Limb (tissue), 2 donors: ENCODE results near the gene RBBP7.

Experiments
- DNase-seq, 2 donors: peaks; one replicate each; pipeline ENCODE4 v3.0.0-alpha.2; 2016; ENCODE audit errors: extremely low spot score in 2 of 2

Gene RBBP7

DNA sequence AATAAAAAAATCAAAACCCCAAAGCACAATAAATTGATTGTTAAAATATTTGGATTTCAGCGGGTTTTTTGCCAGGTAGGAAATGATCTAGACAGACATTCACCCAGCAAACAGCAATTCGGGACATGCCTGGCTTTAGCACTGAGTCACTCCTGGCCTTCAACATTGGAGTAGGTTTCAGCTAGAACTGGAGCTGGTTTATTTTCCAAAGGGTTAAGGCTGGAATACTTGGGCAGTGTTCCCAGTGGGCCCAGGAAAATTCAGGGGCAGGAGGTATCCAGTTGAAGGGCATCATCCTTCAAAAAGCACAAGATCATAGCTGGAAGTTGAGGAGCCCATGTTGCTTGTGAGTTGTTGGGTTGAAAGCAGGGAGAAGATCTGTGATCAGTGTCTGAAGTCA lies 42.9 kb downstream of the RBBP7 start:
- no peak for DNase-seq

GRCh38 chrX:16826207-16826606 lies 44.0 kb downstream of the RBBP7 start:
- no peak for DNase-seq

DNA sequence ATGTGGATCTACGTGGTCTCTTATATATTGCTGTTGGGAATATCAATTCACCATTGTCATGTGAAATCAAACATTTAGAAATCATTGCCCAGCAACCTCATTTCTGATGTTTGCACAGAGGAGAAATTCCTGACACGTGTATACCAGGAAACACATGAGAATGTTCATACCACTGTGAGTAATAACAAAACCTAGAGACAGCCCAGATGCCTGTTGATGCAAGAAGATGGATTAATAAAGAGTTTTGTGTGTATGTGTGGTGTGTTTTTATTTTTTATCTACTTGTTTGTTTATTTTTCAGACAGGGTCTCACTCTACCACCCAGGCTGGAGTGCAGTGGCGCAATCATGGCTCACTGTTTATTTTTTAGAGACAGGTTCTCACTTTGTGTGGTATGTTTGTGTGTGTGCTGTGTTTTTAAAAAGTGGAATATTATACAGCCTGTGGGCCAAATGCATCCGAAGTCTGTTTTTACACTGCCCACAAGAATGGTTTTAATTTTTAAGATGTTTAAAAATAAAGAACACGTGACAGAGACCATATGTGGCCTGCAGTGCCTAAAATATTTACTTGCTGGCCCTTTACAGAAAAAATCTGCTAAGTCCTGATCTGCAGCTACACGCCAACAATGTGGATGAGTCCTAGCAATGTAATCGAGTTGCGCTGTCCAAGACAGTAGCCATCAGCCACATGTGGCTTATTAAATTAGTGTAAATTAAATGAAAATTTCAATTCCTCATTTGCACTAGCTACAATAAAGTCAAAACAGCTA lies 44.7 kb downstream of the RBBP7 start:
- no peak for DNase-seq

DNA sequence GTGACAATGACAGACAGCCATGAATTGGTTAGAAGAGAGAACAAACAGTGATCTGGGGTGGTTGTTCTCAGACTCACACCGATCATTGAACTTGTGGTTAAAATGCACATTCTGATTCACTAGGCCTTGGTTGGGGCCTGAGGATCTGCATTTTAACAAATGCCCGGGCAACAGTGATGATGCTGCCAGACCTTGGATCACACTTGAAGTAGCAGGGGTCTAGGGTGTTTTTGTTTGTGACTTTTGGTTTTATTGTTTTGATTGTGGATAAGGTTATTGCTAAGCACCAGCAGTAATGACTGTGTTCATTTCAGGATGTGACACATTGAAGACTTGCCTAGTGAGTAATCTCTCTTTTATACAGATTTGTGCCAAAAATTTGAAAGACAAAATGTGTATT lies 47.4 kb downstream of the RBBP7 start:
- DNase-seq = no peak

GRCh38 chrX:16819634-16820033 lies 50.5 kb downstream of the RBBP7 start:
- DNase-seq = no peak

DNA sequence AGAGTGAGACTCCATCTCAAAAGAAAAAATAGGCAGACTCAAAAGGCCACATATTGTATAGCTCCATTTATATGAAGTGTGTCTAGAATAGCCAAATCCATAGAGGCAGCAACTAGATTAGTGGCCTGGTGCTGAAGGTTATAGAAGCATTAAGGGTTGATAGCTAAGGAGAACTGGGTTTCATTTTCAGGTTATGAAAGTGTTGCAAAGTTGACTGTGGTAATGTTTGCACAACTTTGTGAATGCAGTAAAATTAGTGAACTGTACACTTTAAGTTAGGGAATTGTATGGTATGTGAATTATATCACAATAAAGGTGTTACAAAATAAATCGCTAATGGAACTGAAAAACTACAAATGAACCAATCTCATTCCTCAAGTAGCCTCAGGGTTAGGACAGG lies 55.6 kb downstream of the RBBP7 start:
- DNase-seq = no peak

DNA sequence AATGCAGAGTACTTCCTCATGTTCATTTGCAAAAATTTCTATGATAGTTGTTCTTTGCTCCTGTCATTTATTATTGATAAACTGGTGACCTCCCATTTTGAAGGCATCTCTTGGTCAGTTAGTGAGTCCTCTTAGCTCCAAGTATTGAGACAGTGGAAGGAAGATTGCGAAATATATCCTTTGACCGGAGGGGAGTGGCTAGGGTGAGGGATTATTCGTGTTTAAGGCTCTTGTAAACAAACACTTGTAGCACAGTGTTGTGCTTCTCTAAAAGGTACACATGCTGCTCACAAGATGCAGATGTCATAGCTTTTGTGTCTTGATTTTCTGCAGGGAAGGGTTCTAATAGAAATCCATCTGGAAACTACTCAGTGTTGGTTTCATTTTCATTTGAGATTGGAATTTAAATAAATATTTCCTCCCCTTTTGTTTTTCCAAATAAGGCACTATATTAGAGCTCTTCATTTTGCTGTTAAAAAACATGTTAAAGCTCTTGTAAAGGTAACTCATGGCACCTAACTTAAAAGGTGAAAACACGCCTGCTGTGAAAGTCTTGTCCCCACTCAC lies 62.1 kb downstream of the RBBP7 start:
- no peak for DNase-seq

DNA sequence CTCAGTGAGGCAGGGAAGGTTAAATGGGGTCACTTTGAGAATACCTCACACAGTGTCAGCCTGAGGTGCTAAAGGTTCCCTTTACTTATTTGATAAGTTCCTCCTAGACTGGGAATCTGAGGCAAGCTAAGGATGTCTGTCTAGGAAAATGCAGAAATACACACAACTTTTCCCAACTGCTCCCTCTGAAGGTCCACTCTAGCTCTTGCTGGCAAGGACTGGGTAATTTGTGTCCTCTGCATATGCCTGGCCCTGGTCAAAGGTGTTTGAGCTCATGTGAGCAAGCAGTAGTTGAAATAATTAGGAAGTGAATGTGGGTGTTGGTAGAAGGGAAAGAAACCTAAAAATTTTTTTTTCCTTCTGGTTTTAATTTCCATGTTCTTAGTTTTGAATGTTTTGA lies 62.6 kb downstream of the RBBP7 start:
- DNase-seq = no peak

DNA sequence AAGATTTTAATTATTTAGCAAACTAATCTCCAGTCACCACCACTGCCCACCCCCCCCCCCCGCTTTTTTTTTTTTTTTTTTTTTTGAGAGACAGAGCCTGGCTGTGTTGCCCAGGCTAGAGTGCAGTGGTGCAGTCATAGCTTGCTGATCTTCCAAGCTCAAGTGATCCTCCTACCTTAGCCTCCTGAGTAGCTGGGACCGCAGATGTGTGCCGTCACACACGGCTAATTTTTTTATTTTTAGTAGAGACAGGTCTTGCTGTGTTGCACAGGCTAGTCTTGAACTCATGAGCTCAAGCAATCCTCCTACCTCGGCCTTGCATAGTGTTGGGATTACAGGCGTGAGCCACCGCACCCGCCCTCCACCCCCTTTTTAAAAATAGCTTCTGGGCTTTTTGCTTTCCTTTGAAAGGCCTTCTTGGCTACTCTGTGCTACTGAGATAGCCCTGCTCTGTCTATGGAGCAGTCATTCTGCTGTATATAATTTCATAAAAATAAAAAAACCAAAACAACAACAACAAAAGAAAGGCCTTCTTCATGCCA lies 65.2 kb downstream of the RBBP7 start:
- DNase-seq = no peak

DNA sequence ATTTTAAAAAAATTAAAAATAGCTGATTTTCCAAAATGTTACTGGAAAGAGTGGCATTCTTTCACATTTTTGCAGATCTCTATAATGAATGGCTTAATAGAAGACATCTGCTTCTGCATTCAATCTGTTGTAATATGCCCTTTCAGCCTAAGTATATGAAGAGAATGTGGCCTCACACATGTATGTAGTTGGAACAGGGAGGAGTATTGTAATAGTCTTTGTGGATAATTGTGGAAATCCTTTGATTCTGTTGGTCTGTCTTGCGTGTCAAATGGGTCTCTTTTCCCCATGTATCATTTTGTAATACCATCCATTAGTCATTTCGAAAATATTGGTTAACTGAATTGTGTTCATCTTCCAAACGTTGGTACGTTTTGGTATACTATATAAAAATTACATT lies 72.3 kb downstream of the RBBP7 start:
- DNase-seq = no peak

DNA sequence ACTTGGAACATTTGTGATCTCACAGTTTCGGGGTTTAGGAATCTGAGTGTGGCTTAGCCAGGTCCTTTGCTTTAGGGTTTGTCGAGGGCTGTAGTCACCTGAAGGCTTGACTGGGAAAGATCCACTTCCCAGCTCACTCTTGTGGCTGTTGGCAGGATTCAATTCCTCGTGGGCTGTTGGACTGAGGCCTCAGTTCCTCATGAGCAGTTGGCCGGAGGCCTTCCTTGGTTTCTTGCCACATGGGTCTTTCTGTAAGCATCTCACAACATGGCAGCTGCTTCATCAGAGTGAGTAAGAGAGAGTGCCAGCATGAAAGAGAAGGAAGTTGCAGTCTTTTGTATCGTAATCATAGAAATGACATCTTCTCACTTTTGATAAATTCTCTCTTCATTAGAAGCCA lies 72.8 kb downstream of the RBBP7 start:
- no peak for DNase-seq

DNA sequence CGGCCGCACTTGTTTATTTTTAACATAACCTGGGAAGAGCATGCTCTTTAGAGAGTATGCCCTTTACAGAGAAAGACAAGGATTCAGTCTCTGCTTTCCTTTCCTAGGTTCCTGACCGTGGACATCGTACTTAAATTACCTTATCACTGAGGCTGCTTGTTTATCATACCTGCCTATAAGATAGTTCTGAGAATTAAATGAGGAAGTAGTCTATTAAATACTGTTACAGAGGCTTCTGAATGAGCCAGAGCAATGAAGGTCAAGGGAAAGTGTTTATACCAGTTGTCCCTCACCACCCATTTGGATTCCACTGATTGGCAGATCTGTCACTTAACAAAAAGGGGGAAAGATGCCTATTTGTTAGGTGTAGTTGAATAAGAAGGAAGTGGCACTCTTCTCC lies 73.9 kb downstream of the RBBP7 start:
- DNase-seq = no peak
